WERI-Rb-1 (cell line): ENCODE data around the gene CACNA2D4.

Experiments
- DNase-seq: peaks from one replicate; pipeline ENCODE4 v3.0.0-alpha.2; 2020
- H3K27ac ChIP-seq: fragments of 250-450 bp; sonication (Bioruptor Pico); 2 replicates; pipeline ENCODE4 v1.5.1; 2020; ENCODE audit warnings: mild to moderate bottlenecking, moderate library complexity
- H3K27me3 ChIP-seq: fragments of 250-450 bp; sonication (Bioruptor Pico); 2 replicates; pipeline ENCODE4 v1.5.1; 2021; ENCODE audit warnings: mild to moderate bottlenecking, low read depth, moderate library complexity; ENCODE audit not compliant: insufficient read depth, severe bottlenecking
- H3K36me3 ChIP-seq: fragments of 250-450 bp; sonication (Bioruptor Pico); 2 replicates; pipeline ENCODE4 v1.5.1; 2020; ENCODE audit warnings: mild to moderate bottlenecking, moderate library complexity
- H3K4me3 ChIP-seq: 2 replicates; pipeline ENCODE4 v1.5.1; 2011; ENCODE audit warnings: low read depth, mild to moderate bottlenecking, control low read depth, low read length
- H3K9me3 ChIP-seq: fragments of 250-450 bp; sonication (Bioruptor Pico); 2 replicates; pipeline ENCODE4 v1.5.1; 2021; ENCODE audit warnings: mild to moderate bottlenecking, moderate library complexity; ENCODE audit not compliant: severe bottlenecking
- CTCF ChIP-seq: IDR thresholded peaks from 2 replicates; pipeline ENCODE4 v1.5.1; 2011; ENCODE audit warnings: low read depth, mild to moderate bottlenecking, control low read depth, inconsistent platforms, low read length

The CACNA2D4 gene

DNA sequence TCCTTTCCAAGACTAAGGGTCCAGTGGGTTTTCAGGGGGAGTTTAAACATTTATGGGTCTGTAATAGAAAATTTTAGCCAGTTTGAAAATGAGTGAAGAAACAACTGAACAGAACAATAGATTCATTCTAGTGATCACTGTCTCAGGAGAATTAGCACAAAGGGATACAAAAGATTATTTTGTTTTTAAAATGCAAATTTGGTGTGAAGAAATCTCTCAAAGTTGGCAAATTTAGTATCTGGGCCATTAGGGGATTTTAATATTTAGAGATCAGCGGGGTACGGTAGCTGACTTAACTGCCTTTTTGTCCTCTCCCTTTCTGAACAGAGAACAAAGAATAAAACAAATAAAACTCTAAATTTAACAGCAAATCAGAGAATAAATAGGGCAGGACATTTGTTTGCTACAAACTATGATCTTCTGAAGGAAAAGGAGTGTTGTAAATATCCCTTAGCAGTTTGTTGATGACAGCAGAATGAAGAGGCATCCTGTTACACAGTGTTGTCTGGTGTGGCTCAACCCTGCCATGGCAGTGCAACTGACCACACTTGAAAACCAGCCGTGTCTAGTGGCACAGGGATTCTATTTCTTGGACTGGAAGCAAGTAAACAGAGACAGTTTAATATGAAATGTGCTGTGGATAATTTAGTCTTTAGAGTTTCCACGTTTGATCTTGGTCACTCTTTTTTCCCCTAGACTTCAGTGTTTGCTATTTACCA lies 144.4 kb downstream of the CACNA2D4 start:
- H3K36me3 ChIP-seq, result peaks cover 18% of the 10 kb centered on the region
- H3K27ac ChIP-seq, result no peak overlapping the region
- H3K4me3 ChIP-seq, result no peak overlapping the region
- TF ChIP-seq CTCF, result no peak
- H3K27me3 ChIP-seq, result no peaks in the 10 kb centered on the region
- no peak for DNase-seq
- no peaks in the 10 kb centered on the region for H3K9me3 ChIP-seq

GRCh38 chr12:1769809-1770494 lies 148.5 kb downstream of the CACNA2D4 start:
- TF ChIP-seq CTCF, result no peak
- Histone ChIP-seq H3K27me3 (no peaks in the 10 kb centered on the region), H3K9me3 (no peaks in the 10 kb centered on the region), H3K27ac (no peak overlapping the region), H3K36me3 (peaks cover 5% of the 10 kb centered on the region), H3K4me3 (no peak overlapping the region)
- no peak for DNase-seq

- TF ChIP-seq CTCF, result no peak
These were observed 149.8 kb downstream of the CACNA2D4 start for GRCh38 chr12:1768615-1769014.

DNA sequence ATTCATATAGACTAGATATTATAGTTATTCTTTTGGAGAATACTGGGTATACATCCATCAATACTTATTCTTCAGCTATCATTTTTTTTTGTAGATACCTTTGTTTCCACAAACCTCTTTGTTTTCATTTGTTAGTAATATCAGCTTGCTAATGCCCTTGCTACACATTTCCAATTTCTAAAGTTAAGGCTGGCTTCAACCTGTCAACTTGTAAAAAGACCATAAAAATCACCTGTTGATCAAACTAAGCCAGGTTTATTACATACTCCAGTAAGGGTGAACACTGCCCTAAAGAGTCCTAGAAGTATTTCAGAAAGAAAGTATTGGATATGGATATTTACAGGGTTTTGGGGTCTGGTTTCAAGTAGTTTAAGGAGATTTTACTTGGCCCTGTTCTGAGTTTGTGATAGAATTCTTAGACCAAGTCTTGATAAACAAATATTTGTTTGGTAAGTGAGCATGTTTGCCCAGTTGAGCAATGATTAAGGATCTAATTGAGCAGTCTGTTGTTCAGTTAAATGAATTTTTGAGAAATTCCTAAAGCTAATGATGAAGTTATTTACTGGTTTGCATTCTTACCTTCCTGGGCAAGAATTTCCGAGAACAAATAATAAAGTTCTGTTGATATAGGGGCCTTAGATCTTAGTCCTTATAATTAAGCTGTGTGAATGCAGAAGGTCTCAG lies 150.9 kb downstream of the CACNA2D4 start:
- H3K36me3 ChIP-seq, result peaks cover under 1% of the 10 kb centered on the region
- H3K27ac ChIP-seq, result no peak overlapping the region
- no peaks in the 10 kb centered on the region for H3K9me3 ChIP-seq
- H3K4me3 ChIP-seq, result no peak overlapping the region
- H3K27me3 ChIP-seq, result no peaks in the 10 kb centered on the region
- no peak for TF ChIP-seq CTCF
- no peak for DNase-seq

More at GRCh38 chr12:1768615-1769014, 149.8 kb downstream of the CACNA2D4 start:
- no peak overlapping the region for H3K4me3 ChIP-seq
- H3K36me3 ChIP-seq, result peaks cover 5% of the 10 kb centered on the region
- 0 out of 2 replicates have a peak overlapping the region, but pooled peaks have one; percentile 30 for H3K27ac ChIP-seq
- DNase-seq, result no peak
- H3K9me3 ChIP-seq, result no peaks in the 10 kb centered on the region
- no peaks in the 10 kb centered on the region for H3K27me3 ChIP-seq

DNA sequence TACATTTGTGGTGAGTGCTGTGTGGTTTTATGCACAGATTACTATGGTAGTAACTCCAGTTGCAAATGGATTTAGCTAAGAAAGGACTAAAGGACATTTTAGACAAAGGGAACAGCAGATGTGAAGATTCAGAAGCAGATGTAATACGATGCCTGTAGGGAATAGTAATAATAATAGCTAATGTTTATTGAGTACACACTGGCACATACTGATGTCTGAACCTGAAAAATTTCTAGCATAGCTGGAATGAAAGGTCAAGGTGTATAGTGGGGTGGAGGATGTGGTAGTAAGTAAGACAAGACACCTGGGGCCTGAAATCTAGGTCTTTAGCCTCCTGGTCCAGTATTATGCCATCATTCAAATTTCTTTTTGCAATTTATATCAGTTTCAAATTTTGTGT lies 152.3 kb downstream of the CACNA2D4 start:
- Histone ChIP-seq H3K4me3 (no peak overlapping the region), H3K27ac (no peak overlapping the region), H3K36me3 (peaks cover 9% of the 10 kb centered on the region), H3K9me3 (no peaks in the 10 kb centered on the region), H3K27me3 (no peaks in the 10 kb centered on the region)
- no peak for DNase-seq
- TF ChIP-seq CTCF, result no peak
